Right cardiac atrium (tissue), 5 donors: ENCODE results near the gene PHRF1. TPM values are rescaled to one million over a fixed set of nuclear protein-coding genes. Genes with fewer than 3 reads are reported as not detected.
A peak's percentile ranks its signal among the peaks of the same experiment; 100 is the strongest.

Experiments
- ATAC-seq, 2 donors: fragments of 200-7000 bp; cut with Tn5 transposase; one replicate each; pipeline versions ENCODE4 v1.8.0 to v1.9.1; 2020; ENCODE audit warnings: moderate library complexity in 2 of 2, mild to moderate bottlenecking in 1 of 2
- DNase-seq, 3 donors: peaks; one replicate each; pipeline ENCODE4 v3.0.0-alpha.2; 2020
- H3K27ac ChIP-seq: one replicate; pipeline ENCODE4 v1.5.1; 2013; ENCODE audit warnings: mild to moderate bottlenecking, low read length, control low read depth, moderate library complexity
- H3K27me3 ChIP-seq: one replicate; pipeline ENCODE4 v1.6.1; 2013; ENCODE audit not compliant: control insufficient read depth, insufficient read depth
- H3K4me1 ChIP-seq: one replicate; pipeline ENCODE4 v1.6.1; 2013; ENCODE audit warnings: low read length; ENCODE audit not compliant: control insufficient read depth, insufficient read depth
- H3K4me3 ChIP-seq: one replicate; pipeline ENCODE4 v1.5.1; 2013; ENCODE audit warnings: low read length, control low read depth
- H3K9me3 ChIP-seq: one replicate; pipeline ENCODE4 v1.6.1; 2013; ENCODE audit warnings: low read length; ENCODE audit not compliant: control insufficient read depth
- whole genome bisulfite sequencing: extraction: QIAGEN DNeasy Blood & Tissue Kit; methylation state at CpG from one replicate; pipeline ENCODE4 v1.1.7; 2013; 5-methylcytosine and 5-hydroxymethylcytosine counted together
- intact Hi-C, 4 donors: fragments of 100-400 bp; cut with DNase I; formaldehyde crosslinking; loops; one replicate each; pipeline versions ENCODE4 v1.11.0 to v1.14.0; 2022 to 2023
- long read RNA-seq, 4 donors: library from polyadenylated mRNA; unstranded; transcript quantifications; one replicate each; pipeline ENCODE4 v2.0.0, GENCODE V29; 2020 to 2021
- polyA plus RNA-seq: library from polyadenylated mRNA; stranded (reverse); fragments of 200-250 nt; gene quantifications from one replicate; pipeline ENCODE4 v1.2.3, GENCODE V29; 2013
- total RNA-seq, 4 donors: library from RNA; stranded (reverse); fragmentation: NEBNext Ultra II Directional; extraction: Animal tissue kit (Norgen Biotek cat#: 25700); gene quantifications; one replicate each; pipeline ENCODE4 v1.2.1, GENCODE V29; 2021
- donor health status: healthy with polysubstance abuse.
- donor health status: DM: no; HTN: yes; CAD: no.
- donor health status: DM: no; HTN: no; CAD: no.
- donor health status: DM: no; HTN: yes; CAD: no; lungs with severe emphysema.
- donor health status: DM: yes; HTN: yes; CAD: no.

PHRF1 gene, protein sequence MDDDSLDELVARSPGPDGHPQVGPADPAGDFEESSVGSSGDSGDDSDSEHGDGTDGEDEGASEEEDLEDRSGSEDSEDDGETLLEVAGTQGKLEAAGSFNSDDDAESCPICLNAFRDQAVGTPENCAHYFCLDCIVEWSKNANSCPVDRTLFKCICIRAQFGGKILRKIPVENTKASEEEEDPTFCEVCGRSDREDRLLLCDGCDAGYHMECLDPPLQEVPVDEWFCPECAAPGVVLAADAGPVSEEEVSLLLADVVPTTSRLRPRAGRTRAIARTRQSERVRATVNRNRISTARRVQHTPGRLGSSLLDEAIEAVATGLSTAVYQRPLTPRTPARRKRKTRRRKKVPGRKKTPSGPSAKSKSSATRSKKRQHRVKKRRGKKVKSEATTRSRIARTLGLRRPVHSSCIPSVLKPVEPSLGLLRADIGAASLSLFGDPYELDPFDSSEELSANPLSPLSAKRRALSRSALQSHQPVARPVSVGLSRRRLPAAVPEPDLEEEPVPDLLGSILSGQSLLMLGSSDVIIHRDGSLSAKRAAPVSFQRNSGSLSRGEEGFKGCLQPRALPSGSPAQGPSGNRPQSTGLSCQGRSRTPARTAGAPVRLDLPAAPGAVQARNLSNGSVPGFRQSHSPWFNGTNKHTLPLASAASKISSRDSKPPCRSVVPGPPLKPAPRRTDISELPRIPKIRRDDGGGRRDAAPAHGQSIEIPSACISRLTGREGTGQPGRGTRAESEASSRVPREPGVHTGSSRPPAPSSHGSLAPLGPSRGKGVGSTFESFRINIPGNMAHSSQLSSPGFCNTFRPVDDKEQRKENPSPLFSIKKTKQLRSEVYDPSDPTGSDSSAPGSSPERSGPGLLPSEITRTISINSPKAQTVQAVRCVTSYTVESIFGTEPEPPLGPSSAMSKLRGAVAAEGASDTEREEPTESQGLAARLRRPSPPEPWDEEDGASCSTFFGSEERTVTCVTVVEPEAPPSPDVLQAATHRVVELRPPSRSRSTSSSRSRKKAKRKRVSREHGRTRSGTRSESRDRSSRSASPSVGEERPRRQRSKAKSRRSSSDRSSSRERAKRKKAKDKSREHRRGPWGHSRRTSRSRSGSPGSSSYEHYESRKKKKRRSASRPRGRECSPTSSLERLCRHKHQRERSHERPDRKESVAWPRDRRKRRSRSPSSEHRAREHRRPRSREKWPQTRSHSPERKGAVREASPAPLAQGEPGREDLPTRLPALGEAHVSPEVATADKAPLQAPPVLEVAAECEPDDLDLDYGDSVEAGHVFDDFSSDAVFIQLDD (N-terminal part only)
- 10 to 100 TPM; 18.2 to 20.8 (median 20.1) TPM for total RNA-seq
- polyA plus RNA-seq: 17.0 TPM
- long read RNA-seq, donor 1, full-length matches to known transcripts: 4 of 46 reads
- long read RNA-seq, donor 1, partial matches to known transcripts: 36 of 46 reads
- long read RNA-seq, donor 1, other reads (novel, unspliced or antisense): 6 of 46 reads
- long read RNA-seq, donor 2, full-length matches to known transcripts: 2 of 23 reads
- long read RNA-seq, donor 2, partial matches to known transcripts: 20 of 23 reads
- long read RNA-seq, donor 2, other reads (novel, unspliced or antisense): 1 of 23 reads
- long read RNA-seq, donor 3, full-length matches to known transcripts: 2 of 24 reads
- long read RNA-seq, donor 3, partial matches to known transcripts: 18 of 24 reads
- long read RNA-seq, donor 3, other reads (novel, unspliced or antisense): 4 of 24 reads
- long read RNA-seq, donor 4, full-length matches to known transcripts: 5 of 52 reads
- long read RNA-seq, donor 4, partial matches to known transcripts: 37 of 52 reads
- long read RNA-seq, donor 4, other reads (novel, unspliced or antisense): 10 of 52 reads

DNA sequence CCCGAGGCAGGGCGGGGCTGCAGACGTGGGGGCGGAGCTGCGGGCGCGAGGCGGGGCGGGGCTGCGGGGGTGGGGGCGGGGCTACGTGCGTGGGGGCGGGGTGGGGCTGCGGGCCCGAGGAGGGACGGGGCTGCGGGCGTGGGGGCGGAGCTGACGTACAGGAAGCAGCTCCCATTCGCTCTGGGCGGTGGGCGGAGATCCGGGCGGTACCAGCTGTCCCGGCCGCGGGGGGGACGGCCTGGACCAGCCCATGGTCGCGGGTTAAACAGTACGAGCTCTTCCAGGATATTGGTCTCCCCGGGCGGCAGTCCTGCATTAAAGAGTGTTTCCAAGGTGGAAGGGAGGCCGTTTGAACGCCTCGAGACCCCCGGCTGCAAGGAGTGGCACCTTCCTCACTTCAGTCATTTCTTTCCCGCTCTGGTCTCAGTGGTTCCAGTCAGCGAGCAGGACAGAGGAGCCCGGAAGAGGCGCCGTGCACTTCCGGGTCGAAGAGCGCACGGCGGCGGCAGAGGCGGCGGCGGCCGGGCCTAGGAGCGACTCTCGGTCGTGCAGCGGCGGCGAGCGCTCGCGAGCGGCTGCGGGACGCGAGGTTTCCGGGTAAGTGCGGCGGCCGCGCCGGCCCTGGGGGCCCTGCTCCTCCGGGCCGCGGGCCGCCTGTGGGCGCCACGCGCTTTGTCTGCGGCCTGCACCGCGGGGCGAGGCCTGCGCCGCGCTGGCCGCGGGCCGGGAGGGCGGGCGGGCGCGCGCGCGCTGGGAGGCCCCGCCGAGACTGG is at the start of gene PHRF1:
TSS of gene PHRF1 (plus strand) at position 475 of the 773 bp plus-strand sequence. CDS start 5,043 bp downstream, outside the sequence.
- Histone ChIP-seq H3K27ac (peak within 1 kb of the TSS; percentile 66), H3K9me3 (no peaks in the 10 kb centered on the region), H3K27me3 (no peaks in the 10 kb centered on the region), H3K4me1 (peaks cover 23% of the 10 kb centered on the region), H3K4me3 (peak within 1 kb of the TSS; percentile 92)
- peak; percentile 97 to 99 (median 98) for DNase-seq
- under 1% methylated on average over 91 of the region's 99 CpGs for WGBS
- peak; percentile 93 to 95 for ATAC-seq
- intact Hi-C loops: no loop called here

DNA sequence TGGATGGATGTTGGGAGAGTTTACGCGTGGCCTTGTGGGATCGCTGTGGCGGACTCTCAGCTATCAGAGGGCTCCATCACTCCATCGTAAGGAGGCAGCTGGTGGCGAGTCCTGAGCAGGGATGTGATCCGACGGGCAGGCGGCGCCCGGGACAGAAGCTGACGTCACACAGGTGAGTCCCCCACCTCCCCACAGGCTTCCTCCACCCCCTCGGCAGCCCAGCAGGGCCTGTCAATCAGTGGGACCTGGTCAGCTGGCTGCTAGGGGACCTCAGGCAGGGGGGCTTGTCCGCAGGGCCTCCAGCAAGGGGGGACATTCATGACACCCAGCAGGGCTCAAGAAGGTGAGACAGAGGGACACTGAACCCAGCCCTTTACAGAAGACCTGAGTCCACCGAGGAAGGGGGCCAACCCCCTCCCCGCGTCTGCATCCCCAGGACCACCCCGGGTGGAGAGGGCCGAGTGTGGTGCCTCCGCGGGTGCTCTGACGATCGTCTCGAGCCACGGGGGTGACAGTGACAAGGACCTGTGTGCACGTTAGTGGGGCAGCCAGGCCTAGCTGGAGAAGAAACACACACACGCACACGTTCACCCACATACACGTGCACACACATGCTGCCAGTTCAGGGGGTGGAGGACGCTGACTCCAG is 48.0 kb upstream of the PHRF1 start:
- 77% methylated on average over 30 of the region's 30 CpGs for WGBS
- ATAC-seq (no peak), DNase-seq (no peak)
- H3K27me3 ChIP-seq: no peaks in the 10 kb centered on the region
- no peaks in the 10 kb centered on the region for H3K9me3 ChIP-seq
- intact Hi-C loops: no loop called here
- no peak overlapping the region for H3K27ac ChIP-seq
- no peak overlapping the region for H3K4me3 ChIP-seq
- no peaks in the 10 kb centered on the region for H3K4me1 ChIP-seq

DNA sequence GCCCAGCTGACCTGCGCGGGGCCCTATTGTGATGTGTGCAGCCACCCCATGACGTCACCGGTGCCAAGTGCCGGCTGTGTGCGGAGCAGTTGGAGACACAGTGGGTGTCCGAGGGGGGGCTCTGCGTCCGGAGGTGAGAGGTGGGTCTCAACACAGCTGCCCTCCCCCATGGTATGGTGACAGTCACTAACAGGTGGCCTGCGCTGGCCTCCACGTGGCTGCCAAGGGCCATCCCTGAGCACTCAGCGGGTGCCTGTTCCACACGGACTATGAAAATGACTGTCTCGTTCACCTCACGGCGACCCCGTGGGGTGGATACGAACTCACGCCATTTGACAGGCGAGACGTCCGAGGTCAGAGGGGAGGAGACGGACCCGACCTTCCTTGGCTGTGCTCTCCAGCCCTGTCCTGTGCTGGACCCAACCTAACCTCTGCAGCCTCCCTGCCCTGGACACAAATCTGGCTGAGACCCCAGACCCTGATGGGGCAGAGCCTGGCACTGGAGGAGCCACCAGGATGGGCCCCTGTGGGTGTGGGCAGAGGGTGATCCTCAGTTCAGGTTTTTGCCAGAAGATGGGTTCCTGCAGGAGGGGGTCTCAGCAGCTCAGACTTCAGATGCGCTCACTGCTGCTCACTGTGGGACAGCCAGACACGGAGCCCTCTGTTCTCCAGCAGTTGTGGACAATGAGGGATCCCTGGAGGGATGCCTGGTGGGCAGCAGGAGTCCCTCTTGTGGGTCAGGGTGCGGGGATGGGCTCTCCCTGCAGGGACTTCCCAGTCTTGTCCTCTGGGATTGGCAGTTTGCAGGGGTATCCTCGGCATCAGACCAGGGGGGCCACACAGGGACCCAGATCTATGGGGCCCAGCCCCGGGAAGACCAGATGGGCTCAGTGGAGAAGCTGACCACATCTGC is 47.2 kb upstream of the PHRF1 start:
- no peak overlapping the region for H3K4me3 ChIP-seq
- 67% methylated on average over 29 of the region's 29 CpGs for WGBS
- DNase-seq (peak in 1 of 3 donors; percentile 53), ATAC-seq (peak in 1 of 2 donors; percentile 10)
- H3K4me1 ChIP-seq: no peaks in the 10 kb centered on the region
- H3K27ac ChIP-seq: no peak overlapping the region
- no peaks in the 10 kb centered on the region for H3K9me3 ChIP-seq
- no peaks in the 10 kb centered on the region for H3K27me3 ChIP-seq
- intact Hi-C loops: no loop called here

DNA sequence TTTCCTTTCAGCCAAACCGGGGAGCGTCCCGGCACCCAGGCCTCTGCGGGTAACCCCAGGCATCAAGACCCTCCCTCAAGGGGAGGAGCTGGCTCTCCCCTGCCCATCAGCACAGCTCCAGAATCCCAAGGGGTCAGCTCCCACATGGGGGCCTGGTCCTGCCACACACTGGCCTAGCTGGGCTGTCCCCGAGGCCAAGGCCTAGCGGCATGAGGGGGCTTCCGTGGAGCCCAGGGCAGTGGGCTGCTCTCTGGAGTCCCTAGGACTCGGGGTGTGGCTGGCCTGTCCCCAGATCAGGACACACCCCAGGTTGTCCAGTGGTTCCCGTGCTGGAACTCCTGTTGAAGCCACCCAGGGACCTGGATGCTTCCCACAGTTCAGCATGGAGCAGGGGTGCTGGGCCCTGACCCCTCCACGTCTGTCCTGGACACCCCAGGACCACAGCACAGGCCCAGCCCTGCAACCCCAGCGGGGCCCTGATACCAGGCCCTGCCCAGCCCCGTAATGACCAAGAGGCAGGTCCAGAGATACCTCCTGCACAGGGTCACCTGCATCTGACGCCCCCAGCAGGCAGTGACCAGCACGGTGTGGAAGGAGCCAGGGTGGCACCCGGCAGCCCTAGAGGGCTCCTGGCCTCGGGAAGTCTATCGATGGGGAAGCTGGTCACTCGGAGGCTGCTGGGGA is 46.4 kb upstream of the PHRF1 start:
- ATAC-seq: no peak
- Histone ChIP-seq H3K4me3 (no peak overlapping the region), H3K4me1 (no peaks in the 10 kb centered on the region), H3K27ac (no peak overlapping the region), H3K27me3 (no peaks in the 10 kb centered on the region), H3K9me3 (no peaks in the 10 kb centered on the region)
- peak in 1 of 3 donors; percentile 52 for DNase-seq
- intact Hi-C loops: no loop called here
- whole genome bisulfite sequencing: 77% methylated on average over 18 of the region's 18 CpGs

DNA sequence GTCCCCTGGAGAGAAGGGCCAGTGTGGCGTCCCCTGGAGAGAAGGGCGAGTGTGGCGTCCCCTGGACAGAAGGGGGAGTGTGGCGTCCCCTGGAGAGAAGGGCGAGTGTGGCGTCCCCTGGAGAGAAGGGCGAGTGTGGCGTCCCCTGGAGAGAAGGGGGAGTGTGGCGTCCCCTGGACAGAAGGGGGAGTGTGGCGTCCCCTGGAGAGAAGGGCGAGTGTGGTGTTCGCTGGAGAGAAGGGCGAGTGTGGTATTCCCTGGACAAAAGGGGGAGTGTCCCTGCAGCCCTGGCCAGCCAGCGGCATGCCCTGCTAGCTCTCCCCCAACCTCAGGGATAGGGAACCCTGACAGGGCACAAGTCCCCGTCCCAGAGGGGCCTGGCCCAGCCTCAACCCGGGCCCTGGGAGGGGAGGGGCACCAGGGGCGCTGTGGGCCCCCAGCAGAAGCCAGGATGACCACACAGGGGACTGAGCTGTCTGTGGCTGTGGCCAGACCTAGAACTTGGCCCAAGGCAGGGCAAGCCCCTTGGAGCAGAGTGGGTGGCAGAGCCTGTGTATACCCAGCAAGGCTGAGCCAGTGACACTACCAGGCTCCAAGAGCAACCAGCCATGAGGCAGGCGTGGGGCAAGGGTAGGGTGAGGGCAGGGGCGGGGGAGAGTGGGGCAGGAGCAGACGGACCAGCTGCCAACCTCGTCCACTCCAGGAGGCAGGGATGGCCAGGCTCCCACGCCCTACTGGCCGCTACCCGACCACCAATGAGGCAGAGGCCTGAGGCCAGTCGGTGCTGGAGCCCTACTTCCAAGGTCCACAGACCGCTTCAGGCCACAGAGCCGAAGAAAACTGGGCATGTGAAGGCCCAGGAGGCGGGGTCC is 45.1 kb upstream of the PHRF1 start:
- no peaks in the 10 kb centered on the region for H3K9me3 ChIP-seq
- intact Hi-C loops: no loop called here
- H3K27ac ChIP-seq: no peak overlapping the region
- 87% methylated on average over 28 of the region's 28 CpGs for WGBS
- H3K4me1 ChIP-seq: no peaks in the 10 kb centered on the region
- DNase-seq (peak in 1 of 3 donors; percentile 57), ATAC-seq (no peak)
- no peaks in the 10 kb centered on the region for H3K27me3 ChIP-seq
- no peak overlapping the region for H3K4me3 ChIP-seq

DNA sequence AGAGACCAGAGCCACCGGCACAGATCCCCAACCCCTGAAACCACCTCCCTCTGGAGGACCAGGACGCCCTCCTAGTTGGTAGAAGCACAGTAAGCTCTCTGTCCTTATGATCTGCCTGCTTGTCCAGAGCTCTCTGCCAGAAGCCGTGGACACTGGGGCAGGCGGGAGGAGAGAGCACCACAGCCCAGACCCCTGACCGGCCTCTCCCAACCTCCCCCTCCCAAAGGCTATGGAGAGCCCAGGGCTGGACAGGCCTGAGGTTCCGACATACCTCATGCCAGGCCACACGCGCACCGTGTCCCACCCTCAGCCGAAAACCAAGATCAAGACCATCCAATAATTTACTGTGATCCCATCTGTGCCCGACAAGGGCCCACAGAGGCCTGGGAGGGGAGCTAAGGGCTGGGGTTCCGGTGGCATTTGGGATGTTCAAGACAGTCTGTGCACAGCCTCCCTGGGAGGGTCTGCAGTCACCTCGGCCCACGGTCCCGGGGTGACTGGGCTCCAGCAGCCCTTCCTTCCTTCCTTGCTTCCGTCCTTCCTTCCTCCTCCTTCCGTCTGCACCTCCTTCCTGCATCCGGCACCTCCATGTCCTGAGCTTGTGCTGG is 44.2 kb upstream of the PHRF1 start:
- no peaks in the 10 kb centered on the region for H3K9me3 ChIP-seq
- H3K4me1 ChIP-seq: no peaks in the 10 kb centered on the region
- intact Hi-C loops: no loop called here
- H3K27me3 ChIP-seq: no peaks in the 10 kb centered on the region
- DNase-seq (no peak), ATAC-seq (no peak)
- H3K27ac ChIP-seq: no peak overlapping the region
- no peak overlapping the region for H3K4me3 ChIP-seq
- WGBS: 81% methylated on average over 18 of the region's 18 CpGs

DNA sequence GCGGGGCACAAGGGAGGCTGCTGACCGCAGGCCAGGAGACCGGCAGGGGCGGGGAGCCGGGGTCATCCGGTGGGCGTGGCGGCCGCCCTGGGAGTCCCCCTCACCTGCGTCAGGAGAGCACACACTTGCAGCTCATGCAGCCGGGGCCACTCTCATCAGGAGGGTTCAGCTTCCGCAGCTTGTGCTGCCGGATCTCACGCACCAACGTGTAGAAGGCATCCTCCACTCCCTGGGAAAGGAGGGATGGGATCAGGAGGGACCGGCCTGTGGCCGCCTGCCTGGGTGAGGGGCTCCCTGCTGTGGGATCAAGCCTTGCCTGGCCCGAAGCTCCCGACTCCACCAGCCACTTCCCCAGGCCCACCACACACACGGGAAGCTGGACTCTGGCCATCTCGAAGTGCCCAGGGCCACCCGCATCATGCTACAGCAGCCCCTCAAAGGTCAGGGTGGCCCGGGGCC is 43.7 kb upstream of the PHRF1 start:
- Histone ChIP-seq H3K4me1 (no peaks in the 10 kb centered on the region), H3K27me3 (no peaks in the 10 kb centered on the region), H3K27ac (no peak overlapping the region), H3K4me3 (no peak overlapping the region), H3K9me3 (no peaks in the 10 kb centered on the region)
- intact Hi-C loops: no loop called here
- WGBS: 80% methylated on average over 23 of the region's 23 CpGs
- ATAC-seq (no peak), DNase-seq (peak in 1 of 3 donors; percentile 59)
